Neuronal stem cell (in vitro differentiated cells): Measurements from ENCODE around the gene BOC.

Experiments used
- DNase-seq: peaks from one replicate; pipeline ENCODE4 v3.0.0-alpha.2; 2013; ENCODE audit warnings: low spot score
- H2AFZ ChIP-seq: one replicate; pipeline ENCODE4 v1.6.1; 2013; ENCODE audit warnings: mild to moderate bottlenecking, low read length, inconsistent platforms
- H2AK5ac ChIP-seq: 2 replicates; pipeline ENCODE4 v1.6.1; 2013; ENCODE audit warnings: low read depth, mild to moderate bottlenecking, inconsistent platforms, low read length, moderate library complexity, mixed read lengths
- H2BK120ac ChIP-seq: 2 replicates; pipeline ENCODE4 v1.6.1; 2013; ENCODE audit warnings: low read depth, mild to moderate bottlenecking, inconsistent platforms, low read length, moderate library complexity, mixed read lengths
- H2BK12ac ChIP-seq: one replicate; pipeline ENCODE4 v1.6.1; 2013; ENCODE audit warnings: low read length, inconsistent platforms
- H2BK15ac ChIP-seq: 2 replicates; pipeline ENCODE4 v1.6.1; 2013; ENCODE audit warnings: mild to moderate bottlenecking, low read length, inconsistent platforms, mixed read lengths
- H2BK5ac ChIP-seq: one replicate; pipeline ENCODE4 v1.6.1; 2013; ENCODE audit warnings: inconsistent platforms, mild to moderate bottlenecking, low read length, moderate library complexity
- H3K14ac ChIP-seq: one replicate; pipeline ENCODE4 v1.6.1; 2013; ENCODE audit warnings: low read length, inconsistent platforms
- H3K18ac ChIP-seq: 2 replicates; pipeline ENCODE4 v1.6.1; 2013; ENCODE audit warnings: low read length, inconsistent platforms
- H3K23ac ChIP-seq: 2 replicates; pipeline ENCODE4 v1.6.1; 2013; ENCODE audit warnings: low read depth, mild to moderate bottlenecking, mixed read lengths, low read length, inconsistent platforms; ENCODE audit not compliant: poor library complexity
- H3K27ac ChIP-seq: replicated peaks from 3 replicates; pipeline ENCODE4 v1.5.1; 2013; ENCODE audit warnings: low read length, inconsistent platforms
- H3K27me3 ChIP-seq, 3 experiments: 2 replicates each; pipeline ENCODE4 v1.6.1; 2013; ENCODE audit warnings: low read length in 3 of 3, mild to moderate bottlenecking in 2 of 3, inconsistent platforms in 1 of 3, low read depth in 1 of 3, mixed read lengths in 1 of 3, moderate library complexity in 1 of 3; ENCODE audit not compliant: control insufficient read depth in 3 of 3, insufficient read depth in 3 of 3
- H3K36me3 ChIP-seq, 2 donors: replicated peaks in 1 of 2; 2 replicates each; pipeline ENCODE4 v1.6.1; 2013; ENCODE audit warnings: low read length in 2 of 2; ENCODE audit not compliant: control insufficient read depth in 2 of 2, insufficient read depth in 2 of 2
- H3K4ac ChIP-seq: 2 replicates; pipeline ENCODE4 v1.6.1; 2013; ENCODE audit warnings: inconsistent platforms, mild to moderate bottlenecking, low read length, moderate library complexity
- H3K4me1 ChIP-seq, 2 donors: 1 replicate in 1 of 2; 2 replicates in 1 of 2; pipeline ENCODE4 v1.6.1; 2013; ENCODE audit warnings: low read length in 2 of 2, low read depth in 1 of 2; ENCODE audit not compliant: control insufficient read depth in 2 of 2, insufficient read depth in 1 of 2
- H3K4me2 ChIP-seq: one replicate; pipeline ENCODE4 v1.6.1; 2013; ENCODE audit warnings: mild to moderate bottlenecking, low read length, inconsistent platforms; ENCODE audit not compliant: insufficient read depth, poor library complexity, severe bottlenecking
- H3K4me3 ChIP-seq, 2 donors: 2 replicates each; pipeline ENCODE4 v1.5.1; 2013; ENCODE audit warnings: low read length in 2 of 2, mild to moderate bottlenecking in 2 of 2, inconsistent platforms in 1 of 2, moderate library complexity in 1 of 2
- H3K79me1 ChIP-seq: one replicate; pipeline ENCODE4 v1.6.1; 2013; ENCODE audit warnings: low read depth, mild to moderate bottlenecking, inconsistent platforms, low read length, moderate library complexity
- H3K9ac ChIP-seq: one replicate; pipeline ENCODE4 v1.6.1; 2013; ENCODE audit warnings: mild to moderate bottlenecking, low read depth, low read length, inconsistent platforms; ENCODE audit not compliant: poor library complexity
- H3K9me3 ChIP-seq, 2 donors: replicated peaks in 1 of 2; 2 replicates each; pipeline versions ENCODE3 to v1.6.1; 2013; ENCODE audit warnings: low read length in 2 of 2, mild to moderate bottlenecking in 2 of 2, inconsistent platforms in 1 of 2, low read depth in 1 of 2, mixed read lengths in 1 of 2, moderate library complexity in 1 of 2; ENCODE audit not compliant: control insufficient read depth in 2 of 2, insufficient read depth in 1 of 2
- H4K8ac ChIP-seq: one replicate; pipeline ENCODE4 v1.6.1; 2013; ENCODE audit warnings: low read depth, mild to moderate bottlenecking, inconsistent platforms, low read length, moderate library complexity
- H4K91ac ChIP-seq: one replicate; pipeline ENCODE4 v1.6.1; 2013; ENCODE audit warnings: low read length, low read depth, mild to moderate bottlenecking, inconsistent platforms; ENCODE audit not compliant: poor library complexity
- WGBS, 2 donors: extraction: QIAGEN DNeasy Blood & Tissue Kit; methylation state at CpG; one replicate each; pipeline ENCODE4 v1.1.7; 2013; ENCODE audit warnings: missing lambda C conversion rate in 2 of 2, mixed read lengths in 1 of 2; ENCODE audit not compliant: insufficient read length in 2 of 2, insufficient replicate concordance in 1 of 2; ENCODE audit errors: extremely low coverage in 2 of 2; 5-methylcytosine and 5-hydroxymethylcytosine counted together

BOC gene

DNA sequence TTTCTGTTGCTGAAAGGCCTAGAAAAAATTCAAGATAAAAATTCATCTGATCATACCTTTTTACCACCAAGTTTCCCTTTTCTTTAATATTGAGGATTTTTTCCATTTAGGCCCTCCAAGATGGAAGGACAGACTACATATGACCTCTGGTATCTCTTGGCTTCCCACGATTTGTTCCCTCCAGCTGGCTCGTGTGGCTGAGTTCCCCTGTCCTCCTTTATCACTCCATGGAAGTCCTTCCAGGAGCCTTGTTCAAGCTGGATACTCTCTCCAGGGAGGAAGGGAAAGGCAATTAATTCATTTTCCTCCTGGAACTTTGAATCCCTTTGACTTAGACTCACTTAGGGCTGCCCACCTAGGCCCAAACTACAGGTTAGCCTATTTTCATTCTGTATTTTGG, 119.4 kb downstream of the BOC start:
- peaks cover 0 to 6% of the 10 kb centered on the region in 2 donors for H3K36me3 ChIP-seq
- no peak overlapping the region for H3K18ac ChIP-seq
- no CpG with 5 or more reads among the region's 2 CpGs for WGBS, 2 donors
- no peak overlapping the region for H2BK5ac ChIP-seq
- H4K8ac ChIP-seq, result no peak overlapping the region
- no peak overlapping the region for H4K91ac ChIP-seq
- no peak overlapping the region for H2AK5ac ChIP-seq
- peaks cover 0 to 3% of the 10 kb centered on the region in 2 donors for H3K9me3 ChIP-seq
- no peak overlapping the region for H2BK120ac ChIP-seq
- H2BK15ac ChIP-seq, result no peak overlapping the region
- no peak overlapping the region for H3K4ac ChIP-seq
- no peak for DNase-seq
- no peaks in the 10 kb centered on the region for H3K27me3 ChIP-seq
- H3K14ac ChIP-seq, result no peak overlapping the region
- H2AFZ ChIP-seq, result no peak overlapping the region
- H3K23ac ChIP-seq, result no peak overlapping the region
- no peak overlapping the region for H2BK12ac ChIP-seq
- no peak overlapping the region for H3K4me2 ChIP-seq
- H3K4me3 ChIP-seq, result no peak overlapping the region
- H3K79me1 ChIP-seq, result no peaks in the 10 kb centered on the region
- H3K4me1 ChIP-seq, result no peaks in the 10 kb centered on the region
- no peak overlapping the region for H3K9ac ChIP-seq
- H3K27ac ChIP-seq, result no peak overlapping the region

DNA sequence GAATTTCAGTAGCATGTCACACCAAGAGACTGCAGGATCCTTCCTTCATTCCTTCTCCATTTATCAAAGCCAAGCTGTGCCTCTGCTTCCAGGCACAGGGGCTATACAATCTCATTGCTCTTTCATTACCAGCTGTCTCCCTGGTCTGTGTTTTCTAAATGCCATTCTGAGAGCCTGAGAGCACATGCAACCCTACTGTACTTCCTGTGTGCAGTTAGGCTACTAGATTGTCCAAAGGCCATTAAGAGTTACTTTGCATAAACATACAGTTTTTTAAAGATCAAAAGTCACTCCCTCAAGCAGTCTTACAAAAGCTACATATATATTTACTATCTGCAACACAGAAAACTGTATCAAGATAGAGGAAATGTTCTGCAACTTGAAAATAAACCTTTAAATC, 119.8 kb downstream of the BOC start:
- Histone ChIP-seq H3K9me3 (peaks cover 0 to under 1% of the 10 kb centered on the region in 2 donors), H3K4me2 (no peak overlapping the region), H3K79me1 (no peaks in the 10 kb centered on the region), H4K8ac (no peak overlapping the region), H4K91ac (no peak overlapping the region), H3K27me3 (no peaks in the 10 kb centered on the region), H2AFZ (no peak overlapping the region), H3K27ac (no peak overlapping the region), H2BK12ac (no peak overlapping the region), H3K18ac (no peak overlapping the region), H2BK5ac (no peak overlapping the region), H2BK15ac (no peak overlapping the region), H3K4ac (no peak overlapping the region), H2BK120ac (no peak overlapping the region), H3K4me3 (no peak overlapping the region), H3K4me1 (no peaks in the 10 kb centered on the region), H3K14ac (no peak overlapping the region), H3K9ac (no peak overlapping the region), H3K36me3 (peaks cover 0 to 1% of the 10 kb centered on the region in 2 donors), H2AK5ac (no peak overlapping the region), H3K23ac (no peak overlapping the region)
- no peak for DNase-seq
